GM13976 (cell line): ENCODE measurements around the gene PKHD1.

Experiments
- DNase-seq: peaks from one replicate; pipeline ENCODE4 v3.0.0; 2012; ENCODE audit warnings: low spot score
- CTCF ChIP-seq: IDR thresholded peaks from 2 replicates; pipeline ENCODE4 v1.5.1; 2012; ENCODE audit warnings: borderline replicate concordance, mild to moderate bottlenecking; ENCODE audit not compliant: insufficient read depth; ENCODE audit errors: extremely low read depth, missing control alignments, control extremely low read depth
- in situ Hi-C: fragments of 300-500 bp; cut with MboI; formaldehyde crosslinking; loops from one replicate; pipeline ENCODE4 v1.12.0; 2022; ENCODE audit warnings: low sequenced_read_pairs, mixed read lengths, inconsistent platforms; ENCODE audit not compliant: unreplicated experiment

Gene PKHD1

GRCh38 chr6:51817832-51818231 lies 269.6 kb downstream of the PKHD1 start:
- no peak for DNase-seq
- in situ Hi-C loops = no loop called here

GRCh38 chr6:51814418-51814817 lies 273.0 kb downstream of the PKHD1 start:
- no peak for DNase-seq
- no peak for TF ChIP-seq CTCF
- in situ Hi-C loops = no loop called here

More at GRCh38 chr6:51817832-51818231, 269.6 kb downstream of the PKHD1 start:
- no peak for TF ChIP-seq CTCF

DNA sequence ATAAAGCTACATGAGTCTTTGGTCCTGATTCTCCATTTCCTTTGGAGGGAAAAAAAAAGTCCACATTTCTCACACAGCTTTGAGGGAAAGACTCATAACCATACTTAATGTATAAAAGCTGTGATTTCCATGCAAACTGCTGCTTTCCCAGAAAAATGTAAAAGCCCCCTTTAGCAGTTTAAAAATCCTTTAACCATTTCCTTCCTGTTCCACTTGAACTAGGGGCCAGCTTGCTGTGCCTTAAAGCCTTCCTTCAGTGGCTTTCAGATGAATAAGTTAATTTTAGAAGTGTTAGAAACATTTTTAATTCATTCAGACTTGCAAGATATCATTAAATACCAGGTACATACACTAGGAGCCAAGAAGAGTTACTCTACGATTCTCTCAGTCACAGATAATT lies 273.5 kb downstream of the PKHD1 start:
- DNase-seq = no peak
- TF ChIP-seq CTCF = no peak
- in situ Hi-C loops = no loop called here

GRCh38 chr6:51812231-51812630 lies 275.2 kb downstream of the PKHD1 start:
- in situ Hi-C loops = no loop called here
- no peak for DNase-seq
- no peak for TF ChIP-seq CTCF

DNA sequence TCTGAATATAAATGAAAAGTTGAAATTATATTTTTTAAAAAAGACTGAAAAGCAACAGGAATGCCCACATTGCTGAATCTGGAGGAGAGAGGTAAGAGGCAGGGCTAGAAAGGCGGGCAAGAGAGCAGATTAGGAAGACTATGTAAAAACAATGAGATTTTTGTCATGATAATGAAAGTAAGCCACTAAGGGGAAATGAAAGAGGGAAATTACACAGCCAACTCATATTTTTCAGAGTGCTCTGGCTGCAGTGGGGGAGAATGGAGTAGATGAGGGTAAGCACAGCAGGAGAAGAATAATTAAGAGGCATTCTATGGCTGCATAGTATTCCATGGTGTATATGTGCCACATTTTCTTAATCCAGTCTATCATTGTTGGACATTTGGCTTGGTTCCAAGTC lies 281.9 kb downstream of the PKHD1 start:
- in situ Hi-C loops = no loop called here
- no peak for TF ChIP-seq CTCF
- no peak for DNase-seq

- no peak for TF ChIP-seq CTCF
Measured at GRCh38 chr6:51800603-51801002, 286.8 kb downstream of the PKHD1 start.

DNA sequence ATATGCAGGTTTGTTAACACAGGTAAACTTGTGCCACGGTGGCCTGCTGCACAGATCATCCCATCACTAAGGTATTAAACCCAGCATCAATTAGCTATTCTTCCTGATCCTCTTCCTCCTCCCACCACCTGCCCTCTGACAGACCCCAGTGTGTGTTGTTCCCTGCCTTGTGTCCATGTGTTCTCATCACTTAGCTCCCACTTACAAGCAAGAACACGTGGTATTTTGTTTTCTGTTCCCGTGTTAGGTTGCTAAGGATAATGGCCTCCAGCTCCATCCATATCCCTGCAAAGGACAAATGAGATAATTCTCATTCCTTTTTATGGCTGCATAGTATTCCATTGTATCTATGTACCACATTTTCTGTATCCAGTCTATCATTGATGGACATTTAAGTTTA lies 294.0 kb downstream of the PKHD1 start:
- no peak for TF ChIP-seq CTCF
- no peak for DNase-seq
- in situ Hi-C loops = no loop called here

More at GRCh38 chr6:51800603-51801002, 286.8 kb downstream of the PKHD1 start:
- DNase-seq = no peak
- in situ Hi-C loops = no loop called here
